Activated CD4-positive, alpha-beta T cell treated with anti-CD3 and anti-CD28 coated beads for 4 hours (primary cell): Measurements from ENCODE around the gene SPDL1.
A peak's percentile ranks its signal among the peaks of the same experiment; 100 is the strongest.
"Not testable (repeated sequence)": the region's sequence is repeated elsewhere in the genome, so short reads cannot be mapped to it uniquely, and the experiment has no call there.

Experiments used
- DNase-seq, 2 donors: peaks; one replicate each; pipeline ENCODE4 v3.0.0-alpha.2; 2020

The SPDL1 gene

GRCh38 chr5:169576181-169576598 is 7.4 kb upstream of the SPDL1 start:
- no peak for DNase-seq

- DNase-seq = no peak
Observed at GRCh38 chr5:169577951-169578350, 5.6 kb upstream of the SPDL1 start.

GRCh38 chr5:169580964-169581363 is 2.6 kb upstream of the SPDL1 start:
- DNase-seq = no peak

- DNase-seq = peak; percentile 55 to 68
Observed at GRCh38 chr5:169581580-169582227, 1.9 kb upstream of the SPDL1 start.

GRCh38 chr5:169583101-169583423 is 511 bp upstream of the SPDL1 start:
- DNase-seq = no peak

- DNase-seq = no peak
Observed at GRCh38 chr5:169584998-169585451, 1.5 kb downstream of the SPDL1 start.

- no peak for DNase-seq
Observed at GRCh38 chr5:169590602-169591001, 7.0 kb downstream of the SPDL1 start.

- DNase-seq = no peak
Observed at GRCh38 chr5:169591636-169592035, 8.1 kb downstream of the SPDL1 start.

- DNase-seq = no peak
Observed at GRCh38 chr5:169592937-169593650, 9.5 kb downstream of the SPDL1 start.

- no peak for DNase-seq
Observed at GRCh38 chr5:169595172-169595820, 11.7 kb downstream of the SPDL1 start.

- DNase-seq = no peak
Observed at GRCh38 chr5:169599451-169599850, 15.9 kb downstream of the SPDL1 start.

- DNase-seq = no peak
Observed at GRCh38 chr5:169602535-169602934, 19.0 kb downstream of the SPDL1 start.

- no peak for DNase-seq
Observed at GRCh38 chr5:169606279-169606678, 22.7 kb downstream of the SPDL1 start.

GRCh38 chr5:169607882-169608281 is 24.3 kb downstream of the SPDL1 start:
- no peak for DNase-seq

- no peak for DNase-seq
Observed at GRCh38 chr5:169609716-169610115, 26.1 kb downstream of the SPDL1 start.

GRCh38 chr5:169610606-169611005 is 27.0 kb downstream of the SPDL1 start:
- DNase-seq = no peak

GRCh38 chr5:169615561-169615960 is 32.0 kb downstream of the SPDL1 start:
- no peak for DNase-seq

GRCh38 chr5:169624307-169624706 is 40.7 kb downstream of the SPDL1 start:
- not testable (repeated sequence) for DNase-seq

- no peak for DNase-seq
Observed at GRCh38 chr5:169626779-169627178, 43.2 kb downstream of the SPDL1 start.

GRCh38 chr5:169627551-169627950 is 44.0 kb downstream of the SPDL1 start:
- DNase-seq = no peak

GRCh38 chr5:169628892-169629291 is 45.3 kb downstream of the SPDL1 start:
- no peak for DNase-seq

- no peak for DNase-seq
Observed at GRCh38 chr5:169629847-169630548, 46.4 kb downstream of the SPDL1 start.

- DNase-seq = no peak
Observed at GRCh38 chr5:169631360-169631759, 47.8 kb downstream of the SPDL1 start.

GRCh38 chr5:169632946-169633345 is 49.4 kb downstream of the SPDL1 start:
- no peak for DNase-seq
